ENCODE measurements around the gene ACIN1.

The ACIN1 gene

DNA sequence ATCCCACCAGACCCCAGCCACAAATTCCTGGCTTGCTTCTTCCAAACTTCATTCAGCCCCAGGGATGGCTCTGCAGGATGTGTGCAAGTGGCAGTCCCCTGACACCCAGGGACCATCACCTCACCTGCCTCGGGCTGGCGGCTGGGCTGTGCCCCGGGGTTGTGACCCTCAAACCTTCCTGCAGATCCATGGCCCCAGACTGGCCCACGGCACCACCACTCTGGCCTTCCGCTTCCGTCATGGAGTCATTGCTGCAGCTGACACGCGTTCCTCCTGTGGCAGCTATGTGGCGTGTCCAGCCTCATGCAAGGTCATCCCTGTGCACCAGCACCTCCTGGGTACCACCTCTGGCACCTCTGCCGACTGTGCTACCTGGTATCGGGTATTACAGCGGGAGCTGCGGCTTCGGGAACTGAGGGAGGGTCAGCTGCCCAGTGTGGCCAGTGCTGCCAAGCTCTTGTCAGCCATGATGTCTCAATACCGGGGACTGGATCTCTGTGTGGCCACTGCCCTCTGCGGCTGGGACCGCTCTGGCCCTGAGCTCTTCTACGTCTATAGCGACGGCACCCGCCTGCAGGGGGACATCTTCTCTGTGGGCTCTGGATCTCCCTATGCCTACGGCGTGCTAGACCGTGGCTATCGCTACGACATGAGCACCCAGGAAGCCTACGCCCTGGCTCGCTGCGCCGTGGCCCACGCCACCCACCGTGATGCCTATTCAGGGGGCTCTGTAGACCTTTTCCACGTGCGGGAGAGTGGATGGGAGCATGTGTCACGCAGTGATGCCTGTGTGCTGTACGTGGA is 52.6 kb downstream of the ACIN1 start, which contains the start of gene PSMB11:
PSMB11 (plus strand) TSS at position 51 of the 804 bp plus-strand sequence; CDS start at position 65, 14 bp downstream.
- no peak for DNase-seq (ENCODE audit: low read depth)

GRCh38 chr14:23041729-23042128 is 53.2 kb downstream of the ACIN1 start:
- DNase-seq (ENCODE audit: low read depth): peak; percentile 89

- no peak for DNase-seq (ENCODE audit: low read depth)
These were observed 54.8 kb downstream of the ACIN1 start for GRCh38 chr14:23040100-23040499.

- DNase-seq (ENCODE audit: low read depth): no peak
These were observed 59.4 kb downstream of the ACIN1 start for GRCh38 chr14:23035303-23036144.

DNA sequence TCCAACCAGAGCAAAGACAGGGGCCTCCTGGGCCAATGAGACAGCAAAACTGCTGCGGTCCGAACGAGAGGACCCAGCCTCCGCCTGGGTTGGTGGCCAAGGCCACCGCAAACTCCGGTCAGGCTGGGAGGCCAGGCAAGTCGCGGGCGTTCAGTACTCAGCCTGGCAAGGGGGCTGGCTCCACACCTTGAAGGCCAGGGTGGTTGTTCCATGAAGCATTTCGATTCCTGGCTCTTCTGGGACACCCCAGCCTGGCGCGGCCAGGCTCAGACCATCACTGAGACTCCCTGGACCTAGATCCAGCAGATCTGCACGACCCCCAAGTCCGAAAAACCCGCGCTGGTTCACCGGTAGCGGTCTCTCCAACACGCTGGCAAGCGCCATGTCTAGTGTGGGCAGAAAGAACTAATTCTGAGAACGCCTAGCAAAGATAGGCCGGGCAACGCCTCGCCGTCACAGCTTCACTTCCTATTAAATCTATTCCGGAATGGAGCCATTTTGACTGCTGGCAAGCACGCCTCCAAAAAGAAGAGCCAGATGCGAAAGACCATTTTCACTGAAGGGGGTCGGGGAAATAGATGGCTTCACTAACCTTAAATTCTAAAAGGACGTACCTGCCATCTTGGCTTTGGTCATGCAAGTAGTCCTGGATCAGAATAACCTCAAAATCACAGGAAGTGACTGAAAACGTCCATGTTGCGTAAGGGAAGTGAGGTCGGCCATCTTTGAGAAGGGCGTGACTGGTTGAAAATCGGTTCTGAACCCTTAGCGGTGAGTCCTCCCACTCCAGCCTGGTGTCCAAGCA is 60.2 kb downstream of the ACIN1 start, which contains the start of gene PSMB5:
PSMB5 (minus strand) TSS at position 403 of the 805 bp plus-strand sequence; CDS start at position 384, 19 bp downstream.
- peak; percentile 97 for DNase-seq (ENCODE audit: low read depth)

GRCh38 chr14:23033801-23034497 is 61.0 kb downstream of the ACIN1 start:
- DNase-seq (ENCODE audit: low read depth): no peak

DNA sequence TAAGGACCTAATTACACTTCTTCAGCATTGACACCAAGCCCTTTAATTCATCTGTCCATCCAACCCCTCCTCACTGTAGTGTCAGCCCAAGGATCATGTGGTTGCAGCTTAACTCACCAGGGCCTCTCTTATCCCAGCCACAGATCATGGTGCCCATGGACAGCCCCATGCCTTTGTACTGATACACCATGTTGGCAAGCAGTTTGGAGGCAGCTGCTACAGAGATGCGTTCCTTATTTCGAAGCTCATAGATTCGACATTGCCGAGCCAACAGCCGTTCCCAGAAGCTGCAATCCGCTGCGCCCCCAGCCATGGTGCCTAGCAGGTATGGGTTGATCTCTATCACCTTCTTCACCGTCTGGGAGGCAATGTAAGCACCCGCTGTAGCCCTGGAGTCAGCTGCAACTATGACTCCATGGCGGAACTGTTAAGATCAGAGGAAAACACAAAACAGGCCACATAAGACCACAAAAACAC is 61.6 kb downstream of the ACIN1 start:
- DNase-seq (ENCODE audit: low read depth): no peak

DNA sequence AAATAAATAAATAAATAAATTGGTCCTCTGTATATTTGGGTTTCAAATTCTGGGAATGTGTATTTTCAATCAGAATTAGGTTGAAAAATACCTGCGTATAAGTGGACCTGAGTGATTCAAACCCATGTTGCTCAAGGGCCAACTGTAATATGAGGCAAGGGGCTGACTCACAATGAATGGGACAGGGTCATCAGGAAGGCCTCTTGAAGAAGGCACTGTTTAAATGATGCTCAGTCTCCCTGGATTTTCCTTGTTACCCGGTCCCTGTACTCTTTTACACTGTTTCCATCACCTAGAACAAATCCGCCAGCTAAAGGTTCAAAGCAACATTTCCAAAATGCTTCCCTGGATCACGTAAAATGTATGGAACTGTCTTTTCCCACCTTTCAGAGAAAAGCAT is 64.0 kb downstream of the ACIN1 start:
- DNase-seq (ENCODE audit: low read depth): peak; percentile 56

GRCh38 chr14:23028799-23029198 is 66.1 kb downstream of the ACIN1 start:
- peak; percentile 15 for DNase-seq (ENCODE audit: low read depth)

- no peak for DNase-seq (ENCODE audit: low read depth)
These were observed 69.7 kb downstream of the ACIN1 start for GRCh38 chr14:23025151-23025814.

DNA sequence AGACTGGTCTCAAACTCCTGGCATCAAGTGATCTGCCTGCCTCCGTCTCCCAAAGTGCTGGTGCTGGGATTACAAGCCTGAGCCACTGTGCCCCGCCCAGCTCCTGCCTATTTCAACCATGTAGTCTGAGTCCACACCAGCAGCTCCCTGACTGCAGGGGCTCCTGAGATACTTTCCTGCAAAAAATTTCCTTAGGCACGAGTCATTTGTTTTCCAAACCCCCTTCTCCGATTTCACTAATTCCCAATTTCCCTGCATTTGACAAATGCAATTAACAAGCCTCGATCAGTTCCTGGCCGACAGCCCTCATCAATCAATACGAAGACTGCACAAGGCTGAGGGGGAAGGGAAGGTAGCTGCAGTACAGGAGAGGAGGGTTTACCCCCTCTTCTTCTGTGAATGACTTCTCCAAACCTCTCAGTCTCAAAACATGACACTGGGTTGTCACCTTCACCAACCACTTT is 70.3 kb downstream of the ACIN1 start:
- no peak for DNase-seq (ENCODE audit: low read depth)

DNA sequence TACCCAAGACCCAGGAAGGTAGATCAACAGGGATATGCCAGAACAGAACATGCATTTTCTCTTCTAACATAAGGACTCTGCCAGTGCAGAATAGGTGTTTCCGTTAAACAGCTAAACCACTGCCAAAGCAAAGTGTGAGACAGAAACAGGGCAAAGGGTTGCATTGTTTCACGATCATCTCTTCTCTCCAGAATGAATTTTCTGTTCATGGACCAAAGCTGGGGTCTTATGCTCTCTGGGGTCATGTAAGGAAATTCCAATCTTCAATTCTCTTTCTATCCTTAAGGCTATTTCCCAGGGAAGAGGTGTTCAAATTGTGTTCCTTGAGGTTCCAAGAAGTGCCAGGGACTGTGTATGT is 71.2 kb downstream of the ACIN1 start:
- DNase-seq (ENCODE audit: low read depth): no peak

DNA sequence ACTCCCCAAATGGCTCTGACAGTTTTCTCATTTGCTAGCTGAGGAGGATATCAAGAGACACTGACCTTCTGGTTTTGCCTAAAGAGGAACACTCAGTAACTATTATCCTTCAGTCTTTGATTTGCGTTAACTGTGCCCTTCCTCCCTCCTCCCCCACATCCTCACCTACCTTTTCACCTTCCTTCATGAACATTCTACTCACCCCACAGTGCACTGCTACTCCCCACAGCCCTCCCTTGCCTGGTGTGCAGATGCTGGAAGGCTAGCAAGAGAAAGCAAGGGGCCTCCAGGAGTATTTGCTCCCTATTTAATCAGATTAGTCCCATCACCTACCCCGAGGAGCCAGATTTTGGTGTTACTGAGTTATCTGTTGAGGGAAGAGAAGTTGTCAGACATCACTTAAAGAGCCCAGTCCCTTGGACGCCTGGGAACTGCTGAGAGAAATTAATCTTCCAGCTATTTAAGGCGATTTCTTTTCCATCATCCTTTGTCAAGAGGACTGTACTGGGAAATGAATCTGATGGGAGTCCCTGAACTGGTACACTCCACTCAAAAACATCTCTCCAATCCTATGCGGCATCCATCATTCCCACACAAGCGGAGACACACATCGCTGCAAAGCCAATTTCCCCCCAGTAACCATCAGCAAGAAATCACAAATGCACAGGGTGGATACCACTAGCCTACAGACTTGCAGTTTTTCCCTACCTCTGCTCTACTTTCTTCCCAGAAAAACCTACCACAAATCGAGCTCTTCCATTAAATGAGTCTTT is 71.7 kb downstream of the ACIN1 start:
- DNase-seq (ENCODE audit: low read depth): no peak

GRCh38 chr14:23021889-23022442 is 73.0 kb downstream of the ACIN1 start:
- no peak for DNase-seq (ENCODE audit: low read depth)

GRCh38 chr14:23021434-23021833 is 73.5 kb downstream of the ACIN1 start:
- no peak for DNase-seq (ENCODE audit: low read depth)

DNA sequence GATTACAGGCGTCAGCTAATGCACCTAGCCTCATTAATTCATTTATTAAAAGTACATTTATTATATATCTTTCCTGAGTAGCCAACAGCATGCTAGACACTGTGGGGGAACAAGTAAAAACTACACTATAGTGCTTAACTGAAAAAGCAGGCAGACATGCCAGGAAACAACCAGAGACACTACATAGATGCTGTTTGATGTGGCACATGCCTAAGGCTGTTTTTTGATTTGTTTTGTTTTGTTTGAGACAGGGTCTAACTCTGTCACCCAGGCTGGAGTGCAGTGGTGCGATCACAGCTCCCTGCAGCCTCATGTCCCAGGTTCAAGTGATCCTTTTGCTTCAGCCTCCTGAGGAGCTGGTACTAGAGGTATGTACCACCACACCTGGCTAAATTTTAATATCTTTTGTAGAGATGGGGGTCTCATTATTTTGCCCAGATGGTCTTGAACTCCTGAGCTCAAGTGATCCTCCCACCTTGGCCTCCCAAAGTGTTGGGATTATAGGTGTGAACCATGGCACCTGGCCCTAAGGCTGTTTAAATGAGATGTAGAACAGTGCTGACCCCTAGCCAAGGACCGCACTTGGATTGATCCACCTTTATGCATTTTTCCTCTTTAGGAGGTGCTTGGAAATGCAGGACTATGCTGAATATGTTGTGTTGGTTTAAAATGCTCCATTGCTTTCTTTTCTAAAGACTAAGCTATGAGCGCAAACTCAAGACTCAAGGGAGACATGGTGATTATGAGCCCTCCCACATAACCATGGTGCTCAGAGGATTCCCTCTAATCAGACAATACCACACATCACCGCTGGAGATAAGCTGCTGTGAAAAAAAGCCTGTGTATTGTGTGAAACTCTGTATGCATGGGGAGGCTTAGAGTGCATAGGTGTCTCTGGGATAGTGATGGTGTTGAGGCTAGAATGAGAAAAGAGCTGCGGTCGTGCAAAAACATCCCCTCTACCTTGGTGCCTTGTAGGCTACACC is 74.5 kb downstream of the ACIN1 start:
- no peak for DNase-seq (ENCODE audit: low read depth)

- DNase-seq (ENCODE audit: low read depth): no peak
These were observed 76.8 kb downstream of the ACIN1 start for GRCh38 chr14:23018107-23018506.

- DNase-seq (ENCODE audit: low read depth): no peak
These were observed 77.8 kb downstream of the ACIN1 start for GRCh38 chr14:23017091-23017490.

Measured in ELR (cell line).